HS-27A (cell line): Measurements from ENCODE around the gene UBE4B.
"Not testable (repeated sequence)": the region's sequence is repeated elsewhere in the genome, so short reads cannot be mapped to it uniquely, and the experiment has no call there.

ENCODE experiments used
- DNase-seq: peaks from one replicate; pipeline ENCODE4 v3.0.0-alpha.2; 2012; ENCODE audit warnings: low read depth, missing footprints

Gene UBE4B

DNA sequence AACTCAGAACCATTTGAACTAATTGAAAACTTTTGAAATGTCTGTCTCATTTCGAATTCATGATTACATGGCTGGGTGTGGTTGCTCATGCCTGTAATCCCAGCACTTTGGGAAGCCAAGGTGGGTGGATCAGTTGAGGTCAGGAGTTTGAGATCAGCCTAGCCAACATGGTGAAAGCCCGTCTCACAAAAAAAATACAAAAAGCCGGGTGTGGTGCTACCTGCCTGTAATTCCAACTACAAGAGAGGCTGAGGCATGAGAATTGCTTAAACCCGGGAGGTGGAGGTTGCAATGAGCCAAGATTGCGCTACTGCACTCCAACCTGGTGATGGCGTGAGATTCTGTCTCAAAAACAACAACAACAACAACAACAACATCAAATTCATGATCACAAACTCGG lies 40.6 kb downstream of the UBE4B start:
- not testable (repeated sequence) for DNase-seq

- DNase-seq, result peak; percentile 69
Measured at GRCh38 chr1:10074059-10074851, 41.5 kb downstream of the UBE4B start.

- DNase-seq, result no peak
Measured at GRCh38 chr1:10074852-10075730, 42.3 kb downstream of the UBE4B start.

GRCh38 chr1:10075732-10076131 lies 43.0 kb downstream of the UBE4B start:
- no peak for DNase-seq

DNA sequence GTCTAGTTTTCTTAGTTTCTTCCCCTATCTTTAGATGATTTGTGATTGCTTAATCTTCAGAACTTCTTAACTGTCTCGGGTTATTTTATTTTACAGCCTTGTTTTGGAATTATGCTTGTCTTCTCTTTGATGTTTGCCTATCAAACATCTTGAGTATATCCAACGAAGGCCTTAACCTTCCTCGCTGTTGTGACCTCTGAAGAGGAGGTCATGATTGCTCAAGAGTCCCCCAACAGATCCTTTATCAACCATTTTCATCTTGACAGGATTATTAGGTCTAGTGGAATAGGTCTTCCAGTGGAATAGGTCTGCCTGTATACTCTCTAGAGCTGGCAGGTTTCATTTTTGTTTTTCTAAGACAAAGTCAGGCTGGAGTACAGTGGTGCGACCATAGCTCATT lies 45.7 kb downstream of the UBE4B start:
- DNase-seq, result no peak

DNA sequence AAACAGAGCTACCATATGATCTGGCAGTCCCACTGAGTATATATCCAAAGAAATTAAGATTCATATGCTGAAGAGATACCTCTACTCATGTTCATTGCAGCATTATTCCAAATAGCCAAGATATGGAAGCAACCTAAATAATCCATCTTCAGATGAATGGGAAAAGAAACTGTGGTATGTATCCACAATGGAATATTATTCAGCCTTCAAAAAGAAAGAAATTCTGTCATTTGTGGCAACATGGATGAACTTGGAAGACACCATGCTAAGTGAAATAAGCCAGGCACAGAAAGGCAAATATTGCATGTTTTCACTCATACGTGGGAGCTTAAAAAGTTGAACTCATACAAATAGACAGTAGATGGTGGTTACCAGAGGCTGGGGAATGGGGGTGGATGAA lies 47.8 kb downstream of the UBE4B start:
- DNase-seq, result no peak

DNA sequence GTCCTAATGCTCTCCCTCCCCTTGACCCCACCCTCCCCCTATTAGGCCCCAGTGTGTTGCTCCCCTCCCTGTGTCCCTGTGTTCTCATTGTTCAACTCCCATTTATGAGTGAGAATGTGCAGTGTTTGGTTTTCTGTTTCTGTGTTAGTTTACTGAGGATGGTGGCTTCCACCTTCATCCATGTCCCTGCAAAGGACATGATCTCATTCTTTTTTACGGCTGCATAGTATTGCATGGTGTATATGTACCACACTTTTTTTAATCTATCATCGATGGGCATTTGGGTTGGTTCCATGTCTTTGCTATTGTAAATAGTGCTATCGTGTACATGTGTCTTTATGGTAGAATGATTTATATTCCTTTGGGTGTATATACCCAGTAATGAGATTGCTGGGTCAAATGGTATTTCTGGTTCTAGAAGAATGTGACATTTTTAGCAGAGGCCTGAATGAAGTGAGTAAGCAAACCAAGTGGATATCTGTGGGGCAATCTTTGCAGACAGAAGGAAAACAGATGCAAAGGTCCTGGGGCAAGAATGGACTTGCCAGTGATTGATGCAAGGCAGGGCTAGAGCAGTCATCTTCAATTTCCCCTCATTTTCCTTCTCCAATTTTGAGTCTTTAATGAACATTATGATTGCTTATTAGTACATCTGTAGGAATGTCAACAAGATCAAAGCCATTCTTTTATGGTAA lies 50.2 kb downstream of the UBE4B start:
- DNase-seq, result no peak

DNA sequence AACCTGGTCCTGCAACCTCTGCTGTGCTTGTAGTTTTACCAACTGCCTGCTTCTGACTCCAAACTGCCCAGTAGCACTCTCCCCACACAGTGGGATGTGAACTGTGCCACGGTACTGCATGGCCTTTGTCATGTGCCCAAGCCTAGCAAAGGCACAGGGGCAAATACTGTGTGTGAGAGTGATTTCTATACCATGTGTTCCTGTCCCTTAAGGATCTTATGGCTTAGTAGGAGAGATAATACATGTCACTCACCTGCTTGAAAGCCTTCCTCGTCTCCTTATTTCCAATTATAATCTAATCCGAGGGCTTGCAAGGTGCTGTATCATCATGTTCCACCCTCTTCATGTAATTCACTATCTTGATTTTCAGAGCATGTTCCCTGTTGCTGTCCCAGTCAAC lies 51.3 kb downstream of the UBE4B start:
- DNase-seq, result no peak

DNA sequence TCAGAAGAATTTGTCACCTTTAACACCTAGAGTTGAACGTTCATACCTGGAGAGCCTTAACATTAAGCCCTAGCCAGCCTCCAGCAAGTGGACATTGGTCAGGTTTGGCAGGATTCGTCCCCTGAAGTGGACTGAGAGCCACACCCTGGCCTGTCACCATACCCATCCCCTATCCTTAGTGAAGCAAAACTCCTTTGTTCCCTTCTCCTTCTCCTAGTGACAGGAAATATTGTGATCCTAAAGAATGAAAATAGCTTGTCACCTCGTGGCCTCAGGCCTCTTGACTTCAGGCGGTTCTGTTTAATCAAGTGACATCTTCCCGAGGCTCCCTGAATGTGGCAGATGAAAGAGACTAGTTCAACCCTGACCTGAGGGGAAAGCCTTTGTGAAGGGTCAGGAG lies 52.3 kb downstream of the UBE4B start:
- no peak for DNase-seq

DNA sequence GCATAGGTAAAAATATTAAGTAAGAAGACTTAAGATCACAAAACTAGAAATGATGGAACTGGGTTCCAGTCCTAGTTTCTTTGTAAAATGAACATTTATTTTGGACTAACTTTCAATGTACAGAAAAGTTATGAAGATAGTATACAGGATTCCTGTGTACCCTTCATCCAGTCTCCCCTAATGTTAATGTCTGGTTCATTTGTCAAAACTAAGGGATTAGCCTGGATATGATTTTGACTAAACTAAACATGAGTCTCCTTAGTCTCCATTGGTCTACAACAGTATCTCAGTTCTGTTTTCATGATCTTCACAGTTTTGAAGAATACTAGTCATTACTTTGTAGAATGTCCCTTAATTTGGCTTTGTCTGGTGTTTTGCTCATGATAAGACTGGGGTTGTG lies 54.5 kb downstream of the UBE4B start:
- DNase-seq, result no peak

- no peak for DNase-seq
Measured at GRCh38 chr1:10101929-10102328, 69.2 kb downstream of the UBE4B start.

GRCh38 chr1:10103193-10103592 lies 70.4 kb downstream of the UBE4B start:
- no peak for DNase-seq

DNA sequence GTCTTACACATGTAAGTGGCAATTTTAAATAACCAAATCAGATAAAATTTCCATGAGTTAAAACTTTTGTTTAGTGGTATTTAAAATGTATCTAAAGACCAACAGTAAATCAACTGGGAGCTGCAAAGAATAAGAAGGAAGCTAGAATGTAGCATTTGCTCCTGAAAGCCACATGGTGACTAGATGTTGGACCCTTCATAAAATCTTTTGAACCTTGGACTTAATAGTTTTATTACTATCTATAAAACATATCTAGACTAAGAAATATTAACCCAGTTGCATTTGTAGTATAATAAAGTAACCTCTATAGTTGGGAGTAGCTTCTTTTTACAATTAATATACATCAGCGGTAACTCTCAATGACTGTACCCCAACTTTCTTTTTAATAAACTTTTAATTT lies 72.1 kb downstream of the UBE4B start:
- no peak for DNase-seq

GRCh38 chr1:10105484-10105883 lies 72.7 kb downstream of the UBE4B start:
- DNase-seq, result no peak

GRCh38 chr1:10106241-10106640 lies 73.5 kb downstream of the UBE4B start:
- no peak for DNase-seq

DNA sequence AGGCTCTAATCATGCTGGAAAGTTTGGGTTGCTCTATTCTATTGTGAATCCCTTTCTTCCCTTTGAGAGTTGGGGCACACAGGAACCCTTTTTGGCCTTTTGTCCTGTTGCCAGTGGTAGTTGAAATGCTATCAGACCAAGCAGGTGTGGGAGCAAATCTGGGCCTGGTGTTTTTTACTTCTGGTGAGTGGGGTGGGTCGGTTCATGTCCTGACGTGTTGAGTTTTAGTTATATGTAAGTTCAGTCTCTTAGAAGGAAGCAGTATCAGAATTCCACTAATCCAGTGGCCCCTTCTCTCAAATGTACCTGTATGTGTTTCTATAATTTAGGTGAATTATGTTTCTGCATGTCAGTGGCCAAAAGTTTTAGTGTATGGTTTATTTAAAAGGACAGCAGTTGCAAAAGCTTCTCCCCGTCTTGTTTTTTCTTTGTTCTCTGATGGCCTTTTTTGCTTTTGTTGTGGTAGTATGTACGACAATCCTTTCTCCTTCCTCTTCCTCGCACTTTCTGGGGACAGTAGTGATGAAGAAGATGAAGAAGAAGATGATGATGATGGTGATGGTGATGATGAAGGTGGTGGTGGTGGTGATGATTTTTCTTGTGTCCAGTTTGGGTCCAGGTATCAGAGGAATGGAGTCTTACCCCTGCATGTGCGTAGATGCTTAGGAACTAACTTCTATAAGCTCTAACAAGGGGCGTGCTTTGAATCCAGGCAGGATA lies 74.2 kb downstream of the UBE4B start:
- no peak for DNase-seq

DNA sequence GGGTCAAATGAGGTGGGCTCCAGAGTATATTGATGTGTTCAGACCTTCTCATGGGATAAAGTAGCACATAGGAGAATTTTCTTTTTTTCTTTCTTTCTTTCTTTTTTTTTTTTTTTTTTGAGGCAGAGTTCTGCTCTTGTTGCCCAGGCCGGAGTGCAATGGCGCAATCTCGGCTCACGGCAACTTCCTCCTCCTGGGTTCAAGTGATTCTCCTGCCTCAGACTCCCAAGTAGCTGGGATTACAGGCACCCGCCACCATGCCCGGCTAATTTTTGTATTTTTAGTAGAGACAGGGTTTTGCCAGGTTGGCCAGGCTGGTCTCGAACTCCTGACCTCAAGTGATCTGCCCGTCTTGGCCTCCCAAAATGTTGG lies 74.7 kb downstream of the UBE4B start:
- DNase-seq, result not testable (repeated sequence)

- DNase-seq, result no peak
Measured at GRCh38 chr1:10108134-10108663, 75.4 kb downstream of the UBE4B start.

GRCh38 chr1:10108948-10109708 lies 76.4 kb downstream of the UBE4B start:
- DNase-seq, result no peak

GRCh38 chr1:10113501-10113900 lies 80.7 kb downstream of the UBE4B start:
- no peak for DNase-seq

GRCh38 chr1:10114746-10115145 lies 82.0 kb downstream of the UBE4B start:
- no peak for DNase-seq
